Stimulated activated CD4-positive, alpha-beta T cell treated with anti-CD3 and anti-CD28 coated beads, Interleukin-12 subunit alpha, Interleukin-12 subunit beta, amount 100 ng/mL, for 48 hours (primary cell): ENCODE results near the gene SMNDC1.
"Not testable (repeated sequence)": the region's sequence is repeated elsewhere in the genome, so short reads cannot be mapped to it uniquely, and the experiment has no call there.

Experiments used
- DNase-seq, 3 donors: peaks; one replicate each; pipeline ENCODE4 v3.0.0-alpha.2; 2020; ENCODE audit warnings: low read depth in 2 of 3, low spot score in 1 of 3

The SMNDC1 gene

DNA sequence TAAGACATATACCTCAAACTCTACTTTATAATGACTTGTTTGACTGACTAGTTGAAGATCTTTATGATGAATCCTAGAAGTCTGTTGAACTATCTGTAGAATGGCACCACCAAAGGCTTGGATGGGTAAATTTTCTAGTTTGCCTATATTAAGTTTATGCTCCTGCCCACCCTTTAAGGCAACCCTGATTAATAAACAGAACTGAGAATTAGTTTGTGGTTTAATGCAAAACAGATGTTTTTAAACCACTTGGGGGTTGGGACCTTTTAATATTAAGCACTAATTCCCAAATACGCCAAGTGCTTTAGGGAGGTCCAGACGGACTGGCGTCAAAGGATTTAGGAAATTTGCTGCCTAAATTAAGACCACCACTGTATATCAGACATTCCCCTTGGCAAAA, 20.5 kb downstream of the SMNDC1 start:
- no peak for DNase-seq

GRCh38 chr10:110279407-110279986, 25.2 kb downstream of the SMNDC1 start:
- peak in 2 of 3 donors; percentile 26 to 32 for DNase-seq

DNA sequence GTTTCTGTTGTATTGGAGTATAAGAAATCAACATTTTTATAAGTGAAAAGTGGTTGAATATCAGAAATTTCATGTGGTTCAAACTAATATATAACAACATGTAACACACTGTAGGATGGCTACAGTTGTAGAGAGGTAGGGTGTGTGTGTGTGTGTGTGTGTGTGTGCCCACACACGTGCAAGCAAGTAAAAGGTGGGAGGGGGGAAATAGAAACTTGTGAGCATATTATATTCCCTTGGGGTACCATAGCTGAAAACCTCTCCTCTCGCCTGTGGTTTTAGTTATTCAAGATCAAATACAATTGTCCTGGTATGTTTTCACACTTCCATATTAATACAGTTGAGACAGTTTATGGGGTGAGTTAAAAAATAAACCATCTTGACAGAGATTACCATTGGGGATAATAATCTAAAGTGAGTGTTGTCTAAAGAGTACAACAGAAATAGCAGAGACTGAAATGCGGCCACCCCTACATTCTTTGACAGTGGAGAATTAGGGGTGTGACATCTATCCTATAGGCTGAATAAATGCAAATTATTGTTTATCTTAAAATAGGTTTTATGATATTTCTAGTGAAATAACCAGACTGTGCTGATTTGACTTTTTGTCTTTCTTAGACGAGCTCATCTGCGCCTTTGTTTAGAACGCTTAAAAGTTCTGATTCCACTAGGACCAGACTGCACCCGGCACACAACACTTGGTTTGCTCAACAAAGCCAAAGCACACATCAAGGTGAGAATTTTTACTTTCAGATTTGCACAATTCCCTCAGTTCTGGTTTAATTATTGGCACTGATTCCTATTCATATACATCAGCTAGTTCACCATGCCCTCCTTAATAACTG, 25.9 kb downstream of the SMNDC1 start:
- no peak for DNase-seq

- no peak for DNase-seq
Measured at GRCh38 chr10:110277591-110277990, 27.1 kb downstream of the SMNDC1 start.

GRCh38 chr10:110276603-110277002, 28.1 kb downstream of the SMNDC1 start:
- no peak for DNase-seq

DNA sequence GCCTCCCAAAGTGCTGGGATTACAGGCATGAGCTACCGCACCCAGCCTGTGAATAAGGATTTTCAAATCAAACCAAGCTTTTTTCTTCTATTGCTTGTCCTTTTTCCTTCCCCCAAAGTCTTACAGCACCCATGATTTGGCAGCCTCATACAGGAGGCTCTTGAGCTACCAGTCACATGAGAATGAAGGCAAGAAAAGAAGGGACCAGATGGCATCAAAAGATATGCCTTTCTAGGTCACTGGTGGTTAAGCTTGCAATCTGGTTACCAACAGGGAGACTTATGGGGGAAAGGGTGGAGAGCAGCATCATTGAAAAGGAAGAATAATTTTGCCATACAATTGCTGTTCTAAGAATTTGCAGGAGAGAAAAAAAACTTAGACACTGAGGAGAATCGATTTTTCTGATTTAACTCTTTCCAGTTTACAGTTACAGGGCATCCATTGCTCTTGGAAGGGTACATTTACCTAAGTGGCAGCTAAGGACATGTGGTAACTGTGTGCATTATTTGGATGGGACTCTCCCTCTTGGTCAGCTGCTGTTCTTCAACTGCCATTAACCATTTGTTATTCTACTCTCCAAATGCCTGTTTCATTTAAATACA, 29.5 kb downstream of the SMNDC1 start:
- DNase-seq: no peak

- DNase-seq: no peak
Measured at GRCh38 chr10:110274647-110275046, 30.1 kb downstream of the SMNDC1 start.

GRCh38 chr10:110274072-110274627, 30.6 kb downstream of the SMNDC1 start:
- DNase-seq: no peak

GRCh38 chr10:110273474-110273873, 31.2 kb downstream of the SMNDC1 start:
- peak in 2 of 3 donors; percentile 10 to 15 for DNase-seq

DNA sequence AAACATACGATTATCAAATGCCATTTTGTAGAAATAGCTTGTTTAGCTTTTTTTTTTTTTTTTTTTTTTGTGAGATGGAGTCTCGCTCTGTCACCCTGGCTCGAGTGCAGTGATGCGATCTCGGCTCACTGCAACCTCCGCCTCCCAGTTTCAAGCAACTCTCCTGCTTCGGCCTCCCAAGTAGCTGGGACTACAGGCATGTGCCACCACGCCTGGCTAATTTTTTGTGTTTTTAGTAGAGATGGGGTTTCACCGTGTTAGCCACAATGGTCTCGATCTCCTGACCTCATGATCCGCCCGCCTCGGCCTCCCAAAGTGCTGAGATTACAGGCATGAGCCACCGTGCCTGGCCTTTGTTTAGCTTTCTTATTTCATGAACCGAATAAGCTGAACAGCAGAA, 31.7 kb downstream of the SMNDC1 start:
- DNase-seq: not testable (repeated sequence)

- DNase-seq: no peak
Measured at GRCh38 chr10:110269374-110270318, 35.1 kb downstream of the SMNDC1 start.

GRCh38 chr10:110268971-110269370, 35.7 kb downstream of the SMNDC1 start:
- no peak for DNase-seq

DNA sequence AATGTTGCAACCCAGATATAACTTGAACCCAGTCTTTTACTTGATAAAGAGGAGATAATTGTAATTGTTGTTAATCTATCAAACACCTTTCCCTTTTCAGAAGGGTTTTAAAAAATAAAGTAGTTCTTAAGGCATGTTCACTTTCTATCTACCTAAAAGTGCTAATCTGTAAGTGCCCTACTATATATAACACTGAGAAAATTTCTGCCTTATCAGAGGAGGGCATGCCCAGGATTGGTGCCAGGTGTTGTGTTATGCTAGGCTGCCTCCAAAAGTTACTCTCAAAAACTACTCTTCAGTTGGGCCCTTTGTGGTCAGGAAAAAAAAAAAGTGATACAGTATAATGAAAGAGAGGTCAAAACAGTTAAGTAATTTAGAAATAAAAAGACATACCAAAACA, 36.3 kb downstream of the SMNDC1 start:
- DNase-seq: no peak

- no peak for DNase-seq
Measured at GRCh38 chr10:110267276-110267675, 37.4 kb downstream of the SMNDC1 start.

DNA sequence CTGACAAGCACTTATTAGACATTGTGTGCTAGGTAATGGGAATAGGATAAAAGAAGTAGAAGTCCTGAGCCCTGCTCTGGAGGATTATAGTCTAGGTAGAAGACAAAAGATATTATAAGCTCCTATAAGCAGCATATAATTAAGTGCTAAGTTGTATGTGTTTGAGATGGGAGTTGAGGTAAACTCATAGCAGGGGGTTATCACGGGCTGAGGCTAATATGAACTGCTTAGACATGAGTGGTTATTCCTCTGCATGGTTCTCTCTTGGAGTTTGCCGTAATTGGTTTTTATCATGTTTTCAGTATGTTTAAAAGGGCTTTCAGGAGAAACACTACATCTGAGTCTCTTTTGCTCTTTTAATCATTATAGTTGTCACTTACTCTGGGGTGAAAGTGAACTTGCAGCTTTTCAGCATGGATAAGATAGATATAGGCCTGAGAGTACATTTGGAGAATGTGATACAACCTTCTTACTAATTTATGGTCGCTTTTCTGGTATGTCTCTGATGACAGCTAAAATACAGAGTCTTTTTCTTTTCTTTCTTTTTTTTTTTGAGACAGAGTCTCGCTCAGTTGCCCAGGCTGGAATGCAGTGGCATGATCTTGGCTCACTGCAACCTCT, 39.0 kb downstream of the SMNDC1 start:
- no peak for DNase-seq

- DNase-seq: no peak
Measured at GRCh38 chr10:110263164-110263563, 41.6 kb downstream of the SMNDC1 start.

GRCh38 chr10:110260746-110261477, 43.8 kb downstream of the SMNDC1 start:
- DNase-seq: no peak

GRCh38 chr10:110259317-110259716, 45.4 kb downstream of the SMNDC1 start:
- no peak for DNase-seq

- DNase-seq: no peak
Measured at GRCh38 chr10:110258542-110258941, 46.2 kb downstream of the SMNDC1 start.

DNA sequence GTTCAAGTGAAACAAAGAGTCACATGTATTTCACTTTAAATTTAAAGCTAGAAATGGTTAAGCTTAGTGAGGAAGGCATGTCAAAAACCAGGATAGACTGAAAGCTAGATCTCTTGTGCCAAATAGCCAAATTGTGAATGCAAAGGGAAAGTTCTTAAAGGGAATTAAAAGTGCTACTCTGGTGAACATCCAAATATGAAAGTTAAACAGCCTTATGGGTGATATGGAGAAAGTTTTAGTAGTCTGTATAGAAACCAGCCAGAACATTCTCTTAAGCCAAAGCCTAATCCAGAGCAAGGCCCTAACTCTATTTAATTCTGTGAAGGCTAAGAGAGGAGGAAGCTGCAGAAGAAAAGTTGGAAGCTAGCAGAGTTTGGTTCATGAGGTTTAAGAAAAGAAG, 50.3 kb downstream of the SMNDC1 start:
- DNase-seq: no peak
